ENCODE measurements around the gene PYDC1. TPM values are rescaled to one million over a fixed set of nuclear protein-coding genes. Genes with fewer than 3 reads are reported as not detected.

The PYDC1 gene
- total and polyA plus RNA-seq, 2 of the 8 experiments (the other 6 are each of a cell fraction or from before 2014, with no cell fraction given) = 3.5 to 11.1 TPM

GRCh38 chr16:31265329-31266245, 48.7 kb upstream of the PYDC1 start:
- no peak overlapping the region for H2AFZ ChIP-seq (ENCODE audit: low read length)

More at GRCh38 chr16:31265329-31266245, 48.7 kb upstream of the PYDC1 start:
- Histone ChIP-seq H3K4me1 (replicated peaks in 1 of 4; ENCODE audit: control insufficient read depth in 3 of 4, insufficient read depth in 4 of 4, low read length in 3 of 4) (peaks cover 0 to 8% (median 3%) of the 10 kb centered on the region in 4 experiments; a peak in 4 of 7 replicates), H3K23ac (ENCODE audit: insufficient read length) (no peak overlapping the region), H4K5ac (ENCODE audit: insufficient read length, low read depth, low read length) (no peak overlapping the region), H3K23me2 (ENCODE audit: low read depth, low read length) (peaks cover 2% of the 10 kb centered on the region; the same call in 1 of the 2 replicates), H2BK12ac (ENCODE audit: low read depth, low read length) (peak overlapping the region; percentile 43; the same call in 1 of the 2 replicates), H2BK5ac (ENCODE audit: low read depth, low read length) (peak overlapping the region; percentile 35; the same call in 1 of the 2 replicates), H3K4ac (replicated peaks; ENCODE audit: insufficient read length, low read depth, low read length) (peak overlapping the region; percentile 85), H3K36me3 (ENCODE audit: control insufficient read depth in 2 of 4, insufficient read depth in 4 of 4, low read length in 3 of 4) (no peaks in the 10 kb centered on the region), H3K79me2 (ENCODE audit: control insufficient read depth in 1 of 2, insufficient read depth in 2 of 2, low read length in 2 of 2) (no peaks in the 10 kb centered on the region), H3K18ac (ENCODE audit: extremely low read depth, low read length) (peak overlapping the region; percentile 60; the same call in 1 of the 2 replicates), H3K56ac (replicated peaks; ENCODE audit: insufficient read length, low read depth, low read length) (no peak overlapping the region), H2AK5ac (ENCODE audit: low read depth, low read length) (no peak overlapping the region), H3K14ac (ENCODE audit: insufficient read length) (no peak overlapping the region), H4K8ac (ENCODE audit: extremely low read depth, insufficient read depth, low read length) (no peak overlapping the region), H3K9me3 (ENCODE audit: insufficient read depth in 2 of 2, low read depth in 1 of 2, low read length in 1 of 2) (no peaks in the 10 kb centered on the region), H3K4me3 (ENCODE audit: extremely low read depth in 1 of 4, insufficient read depth in 2 of 4, low read depth in 3 of 4, low read length in 4 of 4) (no peak overlapping the region), H2BK20ac (ENCODE audit: low read length) (peak overlapping the region; percentile 72; the same call in 1 of the 2 replicates), H2BK15ac (ENCODE audit: low read length) (0 out of 2 replicates have a peak overlapping the region, but pooled peaks have one; percentile 61), H3K4me2 (ENCODE audit: insufficient read depth in 1 of 2, low read depth in 2 of 2, low read length in 2 of 2) (no peak overlapping the region), H4K20me1 (replicated peaks in 1 of 2; ENCODE audit: control insufficient read depth in 1 of 2, insufficient read depth in 2 of 2, low read length in 2 of 2) (no peaks in the 10 kb centered on the region), H3K9ac (replicated peaks in 1 of 4; ENCODE audit: extremely low read depth in 1 of 4, low read depth in 3 of 4, low read length in 3 of 4) (no peak overlapping the region), H3K27ac (ENCODE audit: low read depth, low read length) (no peak overlapping the region), H2BK120ac (replicated peaks; ENCODE audit: low read depth, low read length) (peak overlapping the region; percentile 53), H4K91ac (replicated peaks; ENCODE audit: insufficient read length, low read length) (peak overlapping the region; percentile 83), H3K27me3 (replicated peaks in 1 of 4; ENCODE audit: control insufficient read depth in 3 of 4, extremely low read depth in 1 of 4, insufficient read depth in 3 of 4, low read length in 3 of 4) (peaks cover 0 to 2% (median 0%) of the 10 kb centered on the region in 4 experiments; a peak in 1 of 7 replicates), H3K79me1 (ENCODE audit: low read depth, low read length) (no peaks in the 10 kb centered on the region)
- FAIRE-seq (no peak), DNase-seq (ENCODE audit: low read depth in 1 of 2, low spot score in 2 of 2) (peak; percentile 10 to 60)
- 79% methylated on average over 19 of the region's 20 CpGs; no CpG with 5 or more reads in 1 of the 2 experiments for WGBS, 2 experiments (ENCODE audit: extremely low coverage in 1 of 2, insufficient coverage in 1 of 2, insufficient read length in 1 of 2, insufficient replicate concordance in 2 of 2, low coverage in 1 of 2, low lambda C conversion rate in 2 of 2, missing lambda C conversion rate in 1 of 2)
- ChIA-PET POLR2A (ENCODE audit: partially characterized antibody) (interaction anchor here (1.8 kb wide), 1 partner anchor 82 kb away, joined by 6 read pairs; no protein-coding TSS in a partner anchor), CTCF (ENCODE audit: partially characterized antibody) (interaction anchor here (1.1 to 1.7 kb wide), 3 partner anchors 9 to 17 kb away, joined by 3 to 8 read pairs (median 5); no protein-coding TSS in a partner anchor)
- TF ChIP-seq EP300 (IDR thresholded peaks at IDR 0.05; ENCODE audit: borderline replicate concordance in 1 of 2, low read depth in 2 of 2, low read length in 2 of 2) (no peak), NANOG (IDR thresholded peaks at IDR 0.05; ENCODE audit: insufficient read depth, low read depth, low read length, poor library complexity, severe bottlenecking) (no peak), JUND (IDR thresholded peaks at IDR 0.05; ENCODE audit: low read length) (peak; percentile 72; the same call in 1 of the 2 replicates), CTCF (IDR thresholded peaks at IDR 0.05; ENCODE audit: control extremely low read depth in 1 of 3, insufficient read depth in 1 of 3, low read depth in 1 of 3, low read length in 3 of 3) (peak in 2 of 3 experiments; percentile 5 to 11; a peak in 2 of 4 replicates), RAD21 (IDR thresholded peaks at IDR 0.05 in 1 of 2, conservative IDR thresholded peaks at IDR 0.05 in 1 of 2; ENCODE audit: low read depth in 2 of 2, low read length in 2 of 2) (peak in 1 of 2 experiments; percentile 17; a peak in 1 of 4 replicates), TAF1 (IDR thresholded peaks at IDR 0.05; ENCODE audit: low read depth, low read length) (0 out of 2 replicates have a peak, but pooled peaks have one; percentile 9)

All from H1 (cell line).